ENCODE data around the gene TEX22.

DNA sequence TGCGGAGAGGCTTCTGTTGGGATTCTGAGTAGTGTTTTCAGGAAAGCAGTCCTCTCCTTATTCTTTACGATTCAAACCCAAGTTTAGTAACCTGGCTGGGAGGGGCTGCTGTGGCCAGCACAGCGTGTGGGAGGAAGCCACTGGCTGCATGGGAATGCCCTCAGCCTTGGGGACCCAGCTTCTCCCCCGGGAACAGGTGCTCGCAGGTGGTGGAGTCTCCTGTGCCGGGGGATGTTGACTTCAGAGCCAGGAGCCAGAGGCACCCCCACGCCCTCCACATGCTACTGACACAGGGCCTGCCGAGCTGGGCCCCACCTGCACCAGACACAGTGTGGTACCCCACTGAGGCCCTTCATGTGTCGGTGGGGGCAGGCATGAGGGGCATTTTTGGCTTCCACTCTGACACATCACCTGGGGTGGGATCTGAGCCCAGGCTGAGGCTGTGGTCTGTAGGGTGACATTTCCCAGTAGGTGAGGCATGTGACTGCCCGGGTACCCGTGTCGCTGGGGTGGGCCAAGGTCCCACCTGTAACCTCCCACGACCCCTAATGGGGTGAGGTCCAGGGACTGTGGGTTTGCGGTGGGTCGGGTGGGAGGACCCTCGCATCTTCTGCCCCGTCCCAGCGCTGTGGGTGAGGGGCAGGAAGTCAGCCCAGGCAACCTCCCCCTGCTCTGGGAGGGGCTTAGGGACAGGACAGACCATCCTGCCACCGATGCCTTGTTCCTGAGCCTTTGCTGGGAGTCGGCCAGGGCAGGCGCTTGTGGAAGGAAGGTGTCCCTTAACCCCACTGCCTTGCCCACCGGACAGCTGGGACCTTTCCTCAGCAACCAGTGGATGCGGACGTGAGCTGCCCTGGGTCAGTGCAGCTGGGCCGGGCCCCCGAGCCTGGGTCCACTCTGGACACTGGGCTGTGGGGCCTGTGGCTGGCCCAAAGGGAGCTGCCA is 47.8 kb downstream of the TEX22 start:
- TF ChIP-seq, protein P1, sequence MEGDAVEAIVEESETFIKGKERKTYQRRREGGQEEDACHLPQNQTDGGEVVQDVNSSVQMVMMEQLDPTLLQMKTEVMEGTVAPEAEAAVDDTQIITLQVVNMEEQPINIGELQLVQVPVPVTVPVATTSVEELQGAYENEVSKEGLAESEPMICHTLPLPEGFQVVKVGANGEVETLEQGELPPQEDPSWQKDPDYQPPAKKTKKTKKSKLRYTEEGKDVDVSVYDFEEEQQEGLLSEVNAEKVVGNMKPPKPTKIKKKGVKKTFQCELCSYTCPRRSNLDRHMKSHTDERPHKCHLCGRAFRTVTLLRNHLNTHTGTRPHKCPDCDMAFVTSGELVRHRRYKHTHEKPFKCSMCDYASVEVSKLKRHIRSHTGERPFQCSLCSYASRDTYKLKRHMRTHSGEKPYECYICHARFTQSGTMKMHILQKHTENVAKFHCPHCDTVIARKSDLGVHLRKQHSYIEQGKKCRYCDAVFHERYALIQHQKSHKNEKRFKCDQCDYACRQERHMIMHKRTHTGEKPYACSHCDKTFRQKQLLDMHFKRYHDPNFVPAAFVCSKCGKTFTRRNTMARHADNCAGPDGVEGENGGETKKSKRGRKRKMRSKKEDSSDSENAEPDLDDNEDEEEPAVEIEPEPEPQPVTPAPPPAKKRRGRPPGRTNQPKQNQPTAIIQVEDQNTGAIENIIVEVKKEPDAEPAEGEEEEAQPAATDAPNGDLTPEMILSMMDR (conservative IDR thresholded peaks at IDR 0.05 in 1 of 2, IDR thresholded peaks at IDR 0.05 in 1 of 2; ENCODE audit: low read depth in 1 of 2, low read length in 2 of 2), result no peak
- TF ChIP-seq EZH2 (IDR thresholded peaks at IDR 0.05; ENCODE audit: low read length, missing control alignments), result no peak

Data from fibroblast of lung (primary cell).